H9 (cell line): Measurements from ENCODE around the gene MAD1L1. TPM values are rescaled to one million over a fixed set of nuclear protein-coding genes. Genes with fewer than 3 reads are reported as not detected.

Experiments
- DNase-seq: peaks from one replicate; pipeline ENCODE4 v3.0.0-alpha.2; 2017
- H2AFZ ChIP-seq: one replicate; pipeline ENCODE4 v1.6.1; 2013; ENCODE audit warnings: mild to moderate bottlenecking, low read length, control low read depth, moderate library complexity
- H2AK5ac ChIP-seq: 2 replicates; pipeline ENCODE4 v1.6.1; 2013; ENCODE audit warnings: low read length, control low read depth, mixed read lengths; ENCODE audit not compliant: insufficient read length
- H2BK120ac ChIP-seq: one replicate; pipeline ENCODE4 v1.6.1; 2013; ENCODE audit warnings: low read depth, mild to moderate bottlenecking, low read length, control low read depth, inconsistent platforms; ENCODE audit not compliant: poor library complexity, severe bottlenecking
- H2BK12ac ChIP-seq: 2 replicates; pipeline ENCODE4 v1.6.1; 2013; ENCODE audit warnings: low read length, control low read depth, mixed read lengths, low read depth; ENCODE audit not compliant: insufficient read length
- H2BK15ac ChIP-seq: 2 replicates; pipeline ENCODE4 v1.6.1; 2013; ENCODE audit warnings: low read depth, low read length, control low read depth
- H2BK20ac ChIP-seq: one replicate; pipeline ENCODE4 v1.6.1; 2013; ENCODE audit warnings: low read depth, mild to moderate bottlenecking, low read length, control low read depth, inconsistent platforms; ENCODE audit not compliant: poor library complexity, severe bottlenecking
- H2BK5ac ChIP-seq: 2 replicates; pipeline ENCODE4 v1.6.1; 2013; ENCODE audit warnings: low read length, control low read depth, mixed read lengths; ENCODE audit not compliant: insufficient read length
- H3K14ac ChIP-seq: 2 replicates; pipeline ENCODE4 v1.6.1; 2013; ENCODE audit warnings: low read length, control low read depth; ENCODE audit not compliant: insufficient read depth
- H3K18ac ChIP-seq: 2 replicates; pipeline ENCODE4 v1.6.1; 2013; ENCODE audit warnings: low read depth, mild to moderate bottlenecking, mixed read lengths, low read length, control low read depth; ENCODE audit not compliant: insufficient read length
- H3K23ac ChIP-seq: 2 replicates; pipeline ENCODE4 v1.6.1; 2013; ENCODE audit warnings: low read length, control low read depth, mixed read lengths, low read depth; ENCODE audit not compliant: insufficient read length
- H3K23me2 ChIP-seq: 2 replicates; pipeline ENCODE4 v1.6.1; 2013; ENCODE audit warnings: low read depth, mild to moderate bottlenecking, mixed read lengths, low read length, control low read depth; ENCODE audit not compliant: insufficient read length, poor library complexity, severe bottlenecking
- H3K27ac ChIP-seq: 2 replicates; pipeline ENCODE4 v1.5.1; 2013; ENCODE audit warnings: low read length, control low read depth, mixed read lengths, low read depth; ENCODE audit not compliant: insufficient read length
- H3K27me3 ChIP-seq: 2 replicates; pipeline ENCODE4 v1.6.1; 2013; ENCODE audit warnings: low read length, control low read depth, inconsistent platforms; ENCODE audit not compliant: insufficient read depth
- H3K4ac ChIP-seq: 2 replicates; pipeline ENCODE4 v1.6.1; 2013; ENCODE audit warnings: low read depth, mild to moderate bottlenecking, control low read depth, inconsistent platforms, low read length, moderate library complexity
- H3K4me1 ChIP-seq: 2 replicates; pipeline ENCODE4 v1.6.1; 2013; ENCODE audit warnings: low read length, control low read depth, inconsistent platforms; ENCODE audit not compliant: insufficient read depth
- H3K4me2 ChIP-seq: 2 replicates; pipeline ENCODE4 v1.6.1; 2013; ENCODE audit warnings: low read length, control low read depth, mixed read lengths; ENCODE audit not compliant: insufficient read length, insufficient read depth
- H3K56ac ChIP-seq: 2 replicates; pipeline ENCODE4 v1.6.1; 2013; ENCODE audit warnings: low read depth, mild to moderate bottlenecking, mixed read lengths, low read length, control low read depth; ENCODE audit not compliant: insufficient read length
- H3K79me1 ChIP-seq: 2 replicates; pipeline ENCODE4 v1.6.1; 2013; ENCODE audit warnings: low read depth, mild to moderate bottlenecking, moderate library complexity, low read length, control low read depth, inconsistent platforms; ENCODE audit not compliant: insufficient read depth, poor library complexity, severe bottlenecking
- H3K79me2 ChIP-seq: 2 replicates; pipeline ENCODE4 v1.6.1; 2013; ENCODE audit warnings: low read length, control low read depth, inconsistent platforms; ENCODE audit not compliant: insufficient read depth
- H3K9ac ChIP-seq: 2 replicates; pipeline ENCODE4 v1.6.1; 2013; ENCODE audit warnings: low read length, control low read depth, mixed read lengths; ENCODE audit not compliant: insufficient read length; ENCODE audit errors: extremely low read depth
- H3K9me3 ChIP-seq: one replicate; pipeline ENCODE4 v1.6.1; 2013; ENCODE audit warnings: low read depth, low read length, inconsistent platforms; ENCODE audit not compliant: control insufficient read depth
- H3T11ph ChIP-seq: one replicate; pipeline ENCODE4 v1.6.1; 2013; ENCODE audit warnings: mild to moderate bottlenecking, low read length, control low read depth, inconsistent platforms
- H4K20me1 ChIP-seq: one replicate; pipeline ENCODE4 v1.6.1; 2013; ENCODE audit not compliant: control insufficient read depth, insufficient read length, insufficient read depth
- H4K5ac ChIP-seq: 2 replicates; pipeline ENCODE4 v1.6.1; 2013; ENCODE audit warnings: low read depth, mild to moderate bottlenecking, mixed read lengths, low read length, control low read depth; ENCODE audit not compliant: insufficient read length
- H4K8ac ChIP-seq: replicated peaks from 2 replicates; pipeline ENCODE4 v1.6.1; 2013; ENCODE audit warnings: low read length, control low read depth, mixed read lengths, low read depth; ENCODE audit not compliant: insufficient read length
- H4K91ac ChIP-seq: 2 replicates; pipeline ENCODE4 v1.6.1; 2013; ENCODE audit warnings: low read depth, mild to moderate bottlenecking, moderate library complexity, mixed read lengths, low read length, control low read depth; ENCODE audit not compliant: insufficient read length
- H3K27ac Mint-ChIP-seq, 3 experiments: 2 replicates in 2 of 3; 3 replicates in 1 of 3; pipeline ENCODE4 v1.8.0; 2020 to 2021; ENCODE audit warnings: mixed read lengths in 3 of 3, mild to moderate bottlenecking in 1 of 3, moderate library complexity in 1 of 3
- H3K27me3 Mint-ChIP-seq: 2 replicates; pipeline ENCODE4 v1.8.0; 2021; ENCODE audit warnings: low read depth, mild to moderate bottlenecking, moderate library complexity, mixed read lengths
- H3K36me3 Mint-ChIP-seq, 3 experiments: 2 replicates in 2 of 3; 3 replicates in 1 of 3; pipeline ENCODE4 v1.8.0; 2020 to 2021; ENCODE audit warnings: low read depth in 3 of 3, mixed read lengths in 3 of 3; ENCODE audit not compliant: insufficient read depth in 1 of 3
- H3K4me1 Mint-ChIP-seq, 2 experiments: 2 replicates each; pipeline ENCODE4 v1.8.0; 2020; ENCODE audit warnings: mixed read lengths in 2 of 2
- H3K4me3 Mint-ChIP-seq, 2 experiments: 2 replicates in 1 of 2; 3 replicates in 1 of 2; pipeline ENCODE4 v1.8.0; 2020 to 2021; ENCODE audit warnings: mild to moderate bottlenecking in 2 of 2, mixed read lengths in 2 of 2, moderate library complexity in 1 of 2
- H3K9me3 Mint-ChIP-seq, 2 experiments: 2 replicates in 1 of 2; 3 replicates in 1 of 2; pipeline ENCODE4 v1.8.0; 2020; ENCODE audit warnings: mild to moderate bottlenecking in 2 of 2, mixed read lengths in 2 of 2, moderate library complexity in 1 of 2
- WGBS: extraction: QIAGEN DNeasy Blood & Tissue Kit; methylation state at CpG from one replicate; pipeline ENCODE4 v1.1.7; 2013; ENCODE audit warnings: missing lambda C conversion rate, low lambda C conversion rate, mixed read lengths; ENCODE audit not compliant: insufficient read length; ENCODE audit errors: extremely low coverage; 5-methylcytosine and 5-hydroxymethylcytosine counted together
- total RNA-seq: library from RNA; stranded (reverse); gene quantifications from 2 replicates; pipeline ENCODE4 v1.2.1, GENCODE V29; 2021
- TF ChIP-seq, protein P1 (sequence below): fragments of 200-600 bp; sonication (generic); conservative IDR thresholded peaks from 3 replicates; pipeline ENCODE4 v1.8.0; 2021; ENCODE audit warnings: antibody characterized with exemption, mild to moderate bottlenecking

The MAD1L1 gene
- total RNA-seq, 1 experiment from 2014 or later: 39.0 TPM

DNA sequence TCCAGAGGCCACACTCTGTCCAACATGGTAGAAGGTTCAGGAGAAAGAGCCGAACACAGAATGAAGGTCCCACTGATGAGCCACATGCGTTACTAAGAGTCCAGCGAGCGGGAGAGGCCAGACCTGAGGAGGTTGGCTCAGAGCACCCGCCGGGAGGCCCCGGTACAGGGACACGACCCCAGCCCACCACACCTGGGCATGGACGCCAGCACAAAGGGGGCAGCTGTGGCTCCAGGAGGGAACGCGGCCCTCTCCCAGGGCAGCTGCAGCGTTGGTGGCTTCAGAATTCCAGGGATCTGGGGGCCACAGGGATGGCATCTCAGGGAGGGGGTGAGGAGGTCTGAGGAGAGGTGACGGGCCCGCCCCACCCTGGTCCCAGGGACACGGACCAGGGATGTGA, 280.0 kb downstream of the MAD1L1 start:
- Histone ChIP-seq H3K9ac (no peak overlapping the region), H2BK12ac (no peak overlapping the region), H4K8ac (no peak overlapping the region), H4K91ac (no peak overlapping the region), H3K23ac (no peak overlapping the region), H3K18ac (no peak overlapping the region), H3K14ac (no peak overlapping the region), H3K56ac (no peak overlapping the region), H3T11ph (no peak overlapping the region), H2AK5ac (no peak overlapping the region), H3K27me3 (no peaks in the 10 kb centered on the region), H2AFZ (no peak overlapping the region), H3K9me3 (no peaks in the 10 kb centered on the region), H2BK120ac (no peak overlapping the region), H3K27ac (no peak overlapping the region), H3K4ac (no peak overlapping the region), H3K23me2 (no peaks in the 10 kb centered on the region), H3K4me2 (no peak overlapping the region), H4K20me1 (no peaks in the 10 kb centered on the region), H3K79me2 (no peaks in the 10 kb centered on the region), H4K5ac (no peak overlapping the region), H2BK5ac (no peak overlapping the region), H3K79me1 (no peaks in the 10 kb centered on the region), H2BK20ac (no peak overlapping the region), H3K4me1 (no peaks in the 10 kb centered on the region), H2BK15ac (no peak overlapping the region)
- Mint-ChIP-seq H3K27me3 (no peaks in the 10 kb centered on the region), H3K27ac (peak overlapping the region in 2 of 3 experiments; percentile 77 to 94; a peak in 3 of 7 replicates), H3K9me3 (no peaks in the 10 kb centered on the region), H3K4me1 (no peaks in the 10 kb centered on the region), H3K36me3 (peaks cover 0 to 4% (median 2%) of the 10 kb centered on the region in 3 experiments; a peak in 4 of 7 replicates), H3K4me3 (no peak overlapping the region)
- DNase-seq: no peak
- TF ChIP-seq, protein P1, sequence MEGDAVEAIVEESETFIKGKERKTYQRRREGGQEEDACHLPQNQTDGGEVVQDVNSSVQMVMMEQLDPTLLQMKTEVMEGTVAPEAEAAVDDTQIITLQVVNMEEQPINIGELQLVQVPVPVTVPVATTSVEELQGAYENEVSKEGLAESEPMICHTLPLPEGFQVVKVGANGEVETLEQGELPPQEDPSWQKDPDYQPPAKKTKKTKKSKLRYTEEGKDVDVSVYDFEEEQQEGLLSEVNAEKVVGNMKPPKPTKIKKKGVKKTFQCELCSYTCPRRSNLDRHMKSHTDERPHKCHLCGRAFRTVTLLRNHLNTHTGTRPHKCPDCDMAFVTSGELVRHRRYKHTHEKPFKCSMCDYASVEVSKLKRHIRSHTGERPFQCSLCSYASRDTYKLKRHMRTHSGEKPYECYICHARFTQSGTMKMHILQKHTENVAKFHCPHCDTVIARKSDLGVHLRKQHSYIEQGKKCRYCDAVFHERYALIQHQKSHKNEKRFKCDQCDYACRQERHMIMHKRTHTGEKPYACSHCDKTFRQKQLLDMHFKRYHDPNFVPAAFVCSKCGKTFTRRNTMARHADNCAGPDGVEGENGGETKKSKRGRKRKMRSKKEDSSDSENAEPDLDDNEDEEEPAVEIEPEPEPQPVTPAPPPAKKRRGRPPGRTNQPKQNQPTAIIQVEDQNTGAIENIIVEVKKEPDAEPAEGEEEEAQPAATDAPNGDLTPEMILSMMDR: no peak
- no CpG with 5 or more reads among the region's 15 CpGs for WGBS
